Muscle of leg (tissue), 9 donors: ENCODE data around the gene ZNF574. TPM values are rescaled to one million over a fixed set of nuclear protein-coding genes. Genes with fewer than 3 reads are reported as not detected.

Experiments
- polyA plus RNA-seq, 8 donors: library from polyadenylated mRNA; unstranded; fragments of 120-200 nt; gene quantifications; one replicate each; pipeline versions ENCODE4 v1.2.1 to v1.2.3, GENCODE V29; 2013; ENCODE audit warnings: inconsistent platforms in 1 of 8, low replicate concordance in 1 of 8; ENCODE audit not compliant: insufficient read length in 8 of 8, insufficient read depth in 1 of 8
- total RNA-seq: library from RNA; stranded (reverse); fragments of 120-200 nt; gene quantifications from one replicate; pipeline ENCODE4 v1.2.4, GENCODE V29; 2013

Gene ZNF574
- total and polyA plus RNA-seq, 9 donors, result 6.4 to 13.4 (median 12.0) TPM

Other genes with a start within 250 kb of the ZNF574 start
- gene LYPD4, start 231.5 kb upstream of the ZNF574 start, total RNA-seq, result not detected
- not detected for gene LYPD4, start 231.5 kb upstream of the ZNF574 start, polyA plus RNA-seq
- gene DMRTC2, start 231.1 kb upstream of the ZNF574 start, total RNA-seq, result not detected
- gene DMRTC2, start 231.1 kb upstream of the ZNF574 start, polyA plus RNA-seq, result not detected
- gene RPS19, start 215.9 kb upstream of the ZNF574 start, total RNA-seq, result 4,411 TPM
- gene RPS19, start 215.9 kb upstream of the ZNF574 start, polyA plus RNA-seq, result 1,000 to 10,000 TPM; 2,442 to 2,898 (median 2,547) TPM
- gene CD79A, start 198.9 kb upstream of the ZNF574 start, total RNA-seq, result 0.49 TPM
- gene CD79A, start 198.9 kb upstream of the ZNF574 start, polyA plus RNA-seq, result 1 to 10 TPM in 4 of 8 donors, under 1 TPM in 4; 0.75 to 1.8 (median 0.99) TPM
- gene ARHGEF1, start 193.0 kb upstream of the ZNF574 start, total RNA-seq, result 17.2 TPM
- 10 to 100 TPM; 35.0 to 54.5 (median 48.0) TPM for gene ARHGEF1, start 193.0 kb upstream of the ZNF574 start, polyA plus RNA-seq
- gene ERFL, start 147.7 kb upstream of the ZNF574 start, total RNA-seq, result 0.04 TPM
- gene ERFL, start 147.7 kb upstream of the ZNF574 start, polyA plus RNA-seq, result under 1 TPM; 0.07 to 0.31 (median 0.12) TPM
- gene RABAC1, start 116.8 kb upstream of the ZNF574 start, total RNA-seq, result 110 TPM
- 100 to 1,000 TPM in 2 of 8 donors, 10 to 100 TPM in 6; 59.0 to 105 (median 82.7) TPM for gene RABAC1, start 116.8 kb upstream of the ZNF574 start, polyA plus RNA-seq
- gene ATP1A3, start 81.9 kb upstream of the ZNF574 start, total RNA-seq, result 0.18 TPM
- gene ATP1A3, start 81.9 kb upstream of the ZNF574 start, polyA plus RNA-seq, result 1 to 10 TPM in 1 of 8 donors, under 1 TPM in 7; 0.49 to 1.2 (median 0.66) TPM
- 1.3 TPM for gene GRIK5, start 6.0 kb upstream of the ZNF574 start, total RNA-seq
- gene GRIK5, start 6.0 kb upstream of the ZNF574 start, polyA plus RNA-seq, result 1 to 10 TPM; 1.5 to 5.8 (median 3.4) TPM
- gene POU2F2, start 56.3 kb downstream of the ZNF574 start, total RNA-seq, result 0.35 TPM
- gene POU2F2, start 56.3 kb downstream of the ZNF574 start, polyA plus RNA-seq, result 1 to 10 TPM; 1.0 to 1.7 (median 1.2) TPM
- gene DEDD2, start 141.5 kb downstream of the ZNF574 start, total RNA-seq, result 11.7 TPM
- gene DEDD2, start 141.5 kb downstream of the ZNF574 start, polyA plus RNA-seq, result 10 to 100 TPM; 12.2 to 16.3 (median 13.9) TPM
- gene ZNF526, start 144.1 kb downstream of the ZNF574 start, total RNA-seq, result 5.6 TPM
- 1 to 10 TPM; 5.4 to 8.7 (median 6.6) TPM for gene ZNF526, start 144.1 kb downstream of the ZNF574 start, polyA plus RNA-seq
- 11.6 TPM for gene GSK3A, start 166.4 kb downstream of the ZNF574 start, total RNA-seq
- 10 to 100 TPM; 40.1 to 51.6 (median 45.3) TPM for gene GSK3A, start 166.4 kb downstream of the ZNF574 start, polyA plus RNA-seq
- 17.3 TPM for gene ERF, start 179.0 kb downstream of the ZNF574 start, total RNA-seq
- gene ERF, start 179.0 kb downstream of the ZNF574 start, polyA plus RNA-seq, result 10 to 100 TPM; 31.6 to 51.6 (median 39.9) TPM
- 13.6 TPM for gene CIC, start 193.1 kb downstream of the ZNF574 start, total RNA-seq
- gene CIC, start 193.1 kb downstream of the ZNF574 start, polyA plus RNA-seq, result 10 to 100 TPM; 33.4 to 52.7 (median 42.0) TPM
- gene PRR19, start 226.0 kb downstream of the ZNF574 start, total RNA-seq, result 0.27 TPM
- gene PRR19, start 226.0 kb downstream of the ZNF574 start, polyA plus RNA-seq, result 1 to 10 TPM in 2 of 8 donors, under 1 TPM in 6; 0.57 to 1.4 (median 0.80) TPM
- 28.9 TPM for gene PAFAH1B3, start 226.5 kb downstream of the ZNF574 start, total RNA-seq
- gene PAFAH1B3, start 226.5 kb downstream of the ZNF574 start, polyA plus RNA-seq, result 10 to 100 TPM; 31.2 to 42.7 (median 35.9) TPM
- 0.04 TPM for gene TMEM145, start 237.1 kb downstream of the ZNF574 start, total RNA-seq
- under 1 TPM; 0.09 to 0.56 (median 0.34) TPM for gene TMEM145, start 237.1 kb downstream of the ZNF574 start, polyA plus RNA-seq
- 12.6 TPM for gene MEGF8, start 249.5 kb downstream of the ZNF574 start, total RNA-seq
- 10 to 100 TPM; 24.1 to 38.9 (median 34.4) TPM for gene MEGF8, start 249.5 kb downstream of the ZNF574 start, polyA plus RNA-seq